Endodermal cell (in vitro differentiated cells): Measurements from ENCODE around the gene SLC12A3. TPM values are rescaled to one million over a fixed set of nuclear protein-coding genes. Genes with fewer than 3 reads are reported as not detected.

Experiments used
- DNase-seq: peaks from one replicate; pipeline ENCODE4 v3.0.0-alpha.2; 2017
- H3K27ac ChIP-seq: 2 replicates; pipeline ENCODE4 v1.5.1; 2013; ENCODE audit warnings: mild to moderate bottlenecking, low read depth, low read length, moderate library complexity
- H3K27me3 ChIP-seq: 2 replicates; pipeline ENCODE4 v1.6.1; 2013; ENCODE audit warnings: mild to moderate bottlenecking, low read length, moderate library complexity; ENCODE audit not compliant: insufficient read depth, control insufficient read depth, poor library complexity, severe bottlenecking
- H3K36me3 ChIP-seq: 2 replicates; pipeline ENCODE4 v1.7.0; 2013; ENCODE audit warnings: mild to moderate bottlenecking, low read length, moderate library complexity; ENCODE audit not compliant: control insufficient read depth, insufficient read depth
- H3K4me1 ChIP-seq: one replicate; pipeline ENCODE4 v1.7.0; 2013; ENCODE audit warnings: low read length; ENCODE audit not compliant: control insufficient read depth, insufficient read depth
- H3K4me3 ChIP-seq: 2 replicates; pipeline ENCODE4 v1.5.1; 2013; ENCODE audit warnings: mild to moderate bottlenecking, low read length, moderate library complexity
- H3K9ac ChIP-seq: 2 replicates; pipeline ENCODE4 v1.6.1; 2013; ENCODE audit warnings: mild to moderate bottlenecking, low read length, moderate library complexity; ENCODE audit not compliant: poor library complexity, severe bottlenecking; ENCODE audit errors: extremely low read depth
- H3K9me3 ChIP-seq: 2 replicates; pipeline ENCODE4 v1.6.1; 2013; ENCODE audit warnings: mild to moderate bottlenecking, low read length, moderate library complexity; ENCODE audit not compliant: control insufficient read depth
- H3K27ac Mint-ChIP-seq: 2 replicates; pipeline ENCODE4 v1.8.0; 2020; ENCODE audit warnings: mixed read lengths
- H3K27me3 Mint-ChIP-seq: 2 replicates; pipeline ENCODE4 v1.8.0; 2021; ENCODE audit warnings: mild to moderate bottlenecking, mixed read lengths; ENCODE audit not compliant: insufficient read depth
- H3K36me3 Mint-ChIP-seq: 2 replicates; pipeline ENCODE4 v1.8.0; 2020; ENCODE audit warnings: low read depth, mixed read lengths
- H3K4me1 Mint-ChIP-seq: 2 replicates; pipeline ENCODE4 v1.8.0; 2020; ENCODE audit warnings: mixed read lengths
- H3K4me3 Mint-ChIP-seq: 2 replicates; pipeline ENCODE4 v1.8.0; 2020; ENCODE audit warnings: mild to moderate bottlenecking, moderate library complexity, mixed read lengths
- H3K9me3 Mint-ChIP-seq: 2 replicates; pipeline ENCODE4 v1.8.0; 2020; ENCODE audit warnings: mild to moderate bottlenecking, mixed read lengths
- WGBS, 2 experiments: methylation state at CpG; one replicate each; pipeline versions ENCODE4 v1.1.5 to v1.1.7; 2013; ENCODE audit warnings: missing lambda C conversion rate in 2 of 2, mixed read lengths in 1 of 2; ENCODE audit not compliant: insufficient coverage in 1 of 2, insufficient read length in 1 of 2; 5-methylcytosine and 5-hydroxymethylcytosine counted together
- total RNA-seq, 2 donors: library from RNA; stranded (reverse); fragmentation: NEBNext Ultra II Directional in 1 of 2; extraction: Animal tissue kit (Norgen Biotek cat#: 25700) in 1 of 2; gene quantifications; 2 replicates in 1 of 2; 3 replicates in 1 of 2; pipeline ENCODE4 v1.2.1, GENCODE V29; 2021
- TF ChIP-seq, protein P1 (sequence below): fragments of 200-600 bp; sonication (generic); conservative IDR thresholded peaks from 2 replicates; pipeline ENCODE4 v1.5.0; 2021; ENCODE audit warnings: antibody characterized with exemption, mild to moderate bottlenecking

The SLC12A3 gene
- total RNA-seq, 2 donors from 2014 or later, result not detected

DNA sequence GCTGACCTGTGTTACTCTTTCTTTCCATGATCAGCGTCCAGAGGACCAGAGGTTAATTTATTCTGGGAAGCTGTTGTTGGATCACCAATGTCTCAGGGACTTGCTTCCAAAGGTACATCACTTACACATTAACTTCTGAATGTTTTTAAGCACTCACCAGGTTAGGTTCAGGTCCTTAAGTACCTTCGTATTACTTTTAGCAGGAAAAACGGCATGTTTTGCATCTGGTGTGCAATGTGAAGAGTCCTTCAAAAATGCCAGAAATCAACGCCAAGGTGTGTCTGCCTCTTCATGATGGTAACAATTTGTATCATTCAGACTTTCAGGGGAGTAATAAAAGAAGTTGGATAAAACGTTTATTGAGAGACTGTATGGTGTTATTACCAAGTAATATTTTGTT lies 70.2 kb downstream of the SLC12A3 start:
- DNase-seq, result no peak
- Mint-ChIP-seq H3K4me1 (peaks cover 25% of the 10 kb centered on the region), H3K9me3 (no peaks in the 10 kb centered on the region), H3K4me3 (peak overlapping the region; percentile 95), H3K36me3 (peaks cover 50% of the 10 kb centered on the region), H3K27ac (no peak overlapping the region), H3K27me3 (no peaks in the 10 kb centered on the region)
- Histone ChIP-seq H3K4me1 (no peaks in the 10 kb centered on the region), H3K9ac (no peak overlapping the region), H3K36me3 (peaks cover 65% of the 10 kb centered on the region), H3K27me3 (no peaks in the 10 kb centered on the region), H3K4me3 (peak overlapping the region; percentile 91), H3K27ac (no peak overlapping the region), H3K9me3 (no peaks in the 10 kb centered on the region)
- 84 to 95% methylated on average over 4 to 5 of the region's 5 CpGs for WGBS, 2 experiments
- TF ChIP-seq, protein P1, sequence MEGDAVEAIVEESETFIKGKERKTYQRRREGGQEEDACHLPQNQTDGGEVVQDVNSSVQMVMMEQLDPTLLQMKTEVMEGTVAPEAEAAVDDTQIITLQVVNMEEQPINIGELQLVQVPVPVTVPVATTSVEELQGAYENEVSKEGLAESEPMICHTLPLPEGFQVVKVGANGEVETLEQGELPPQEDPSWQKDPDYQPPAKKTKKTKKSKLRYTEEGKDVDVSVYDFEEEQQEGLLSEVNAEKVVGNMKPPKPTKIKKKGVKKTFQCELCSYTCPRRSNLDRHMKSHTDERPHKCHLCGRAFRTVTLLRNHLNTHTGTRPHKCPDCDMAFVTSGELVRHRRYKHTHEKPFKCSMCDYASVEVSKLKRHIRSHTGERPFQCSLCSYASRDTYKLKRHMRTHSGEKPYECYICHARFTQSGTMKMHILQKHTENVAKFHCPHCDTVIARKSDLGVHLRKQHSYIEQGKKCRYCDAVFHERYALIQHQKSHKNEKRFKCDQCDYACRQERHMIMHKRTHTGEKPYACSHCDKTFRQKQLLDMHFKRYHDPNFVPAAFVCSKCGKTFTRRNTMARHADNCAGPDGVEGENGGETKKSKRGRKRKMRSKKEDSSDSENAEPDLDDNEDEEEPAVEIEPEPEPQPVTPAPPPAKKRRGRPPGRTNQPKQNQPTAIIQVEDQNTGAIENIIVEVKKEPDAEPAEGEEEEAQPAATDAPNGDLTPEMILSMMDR, result no peak

DNA sequence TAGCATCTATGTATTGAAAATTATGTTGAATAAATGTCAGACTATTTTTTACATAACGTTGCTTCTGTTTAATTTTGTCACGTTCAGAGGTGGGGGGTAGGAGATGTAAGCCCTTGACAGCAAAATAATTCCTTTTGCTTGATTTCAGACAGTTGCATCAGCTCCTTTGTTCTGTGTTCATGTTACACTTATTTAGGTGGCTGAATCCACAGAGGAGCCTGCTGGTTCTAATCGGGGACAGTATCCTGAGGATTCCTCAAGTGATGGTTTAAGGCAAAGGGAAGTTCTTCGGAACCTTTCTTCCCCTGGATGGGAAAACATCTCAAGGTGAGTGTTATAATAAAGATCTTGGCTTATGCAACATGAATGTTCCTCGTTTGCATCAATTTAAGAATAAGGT lies 71.5 kb downstream of the SLC12A3 start:
- Mint-ChIP-seq H3K36me3 (peaks cover 60% of the 10 kb centered on the region), H3K9me3 (no peaks in the 10 kb centered on the region), H3K27me3 (no peaks in the 10 kb centered on the region), H3K27ac (no peak overlapping the region), H3K4me3 (no peak overlapping the region), H3K4me1 (peaks cover 13% of the 10 kb centered on the region)
- no peaks in the 10 kb centered on the region for H3K4me1 ChIP-seq
- H3K9me3 ChIP-seq, result no peaks in the 10 kb centered on the region
- 91 to 92% methylated on average over 4 of the region's 5 CpGs for WGBS, 2 experiments
- DNase-seq, result no peak
- TF ChIP-seq, protein P1, result no peak
- H3K9ac ChIP-seq, result no peak overlapping the region
- no peaks in the 10 kb centered on the region for H3K27me3 ChIP-seq
- H3K27ac ChIP-seq, result no peak overlapping the region
- peaks cover 76% of the 10 kb centered on the region for H3K36me3 ChIP-seq
- H3K4me3 ChIP-seq, result peak overlapping the region; percentile 91

DNA sequence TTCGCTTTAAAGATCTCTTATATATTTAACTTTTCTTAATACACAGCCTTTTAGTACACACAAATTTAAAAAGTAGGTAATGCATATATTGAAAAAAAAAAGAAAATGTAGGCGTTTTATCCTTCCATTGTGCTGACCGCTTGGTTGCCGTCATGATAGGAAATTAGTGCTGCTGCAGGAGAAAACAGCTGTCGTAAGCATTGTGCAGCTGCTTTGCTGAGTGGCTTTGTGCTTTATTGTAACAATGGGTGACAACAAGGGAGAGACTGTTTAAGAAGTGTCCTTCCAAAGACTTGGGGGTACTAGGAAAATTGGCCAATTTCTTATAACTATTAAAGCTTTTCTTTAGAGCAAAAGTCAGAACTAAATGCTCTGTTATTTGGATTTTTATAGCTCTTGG lies 71.9 kb downstream of the SLC12A3 start:
- Histone ChIP-seq H3K4me3 (no peak overlapping the region), H3K9me3 (no peaks in the 10 kb centered on the region), H3K27ac (no peak overlapping the region), H3K4me1 (no peaks in the 10 kb centered on the region), H3K36me3 (peaks cover 81% of the 10 kb centered on the region), H3K27me3 (no peaks in the 10 kb centered on the region), H3K9ac (no peak overlapping the region)
- Mint-ChIP-seq H3K4me1 (peaks cover 13% of the 10 kb centered on the region), H3K36me3 (peaks cover 63% of the 10 kb centered on the region), H3K27me3 (no peaks in the 10 kb centered on the region), H3K27ac (no peak overlapping the region), H3K4me3 (no peak overlapping the region), H3K9me3 (no peaks in the 10 kb centered on the region)
- no peak for DNase-seq
- 80 to 95% methylated on average over 1 to 4 of the region's 5 CpGs for WGBS, 2 experiments
- TF ChIP-seq, protein P1, result no peak
